Prostate gland (tissue), 2 donors: ENCODE data around the gene UIMC1. TPM values are rescaled to one million over a fixed set of nuclear protein-coding genes. Genes with fewer than 3 reads are reported as not detected.

ENCODE experiments used
- DNase-seq: peaks from one replicate; pipeline ENCODE4 v3.0.0-alpha.2; 2019; ENCODE audit warnings: low spot score
- H3K27ac ChIP-seq, 2 donors: fragments of 200-600 bp; sonication (generic); 2 replicates each; pipeline ENCODE4 v1.5.1; 2017 to 2019
- H3K27me3 ChIP-seq: fragments of 200-600 bp; sonication (generic); replicated peaks from 2 replicates; pipeline ENCODE4 v1.5.1; 2019; ENCODE audit not compliant: insufficient read depth
- H3K36me3 ChIP-seq, 2 donors: fragments of 200-600 bp; sonication (generic); 1 replicate in 1 of 2; 2 replicates in 1 of 2; pipeline versions ENCODE4 v1.5.1 to v1.8.1; 2017 to 2019
- H3K4me1 ChIP-seq: fragments of 200-600 bp; sonication (generic); replicated peaks from 2 replicates; pipeline ENCODE4 v1.5.1; 2019
- H3K4me3 ChIP-seq, 2 donors: fragments of 200-600 bp; sonication (generic); 2 replicates each; pipeline ENCODE4 v1.5.1; 2017 to 2019
- H3K9me3 ChIP-seq: fragments of 200-600 bp; sonication (generic); 2 replicates; pipeline ENCODE4 v1.5.1; 2017
- POLR2A ChIP-seq: fragments of 450-650 bp; IDR thresholded peaks from one replicate; pipeline ENCODE4 v1.6.1; 2016; ENCODE audit warnings: antibody characterized with exemption, mild to moderate bottlenecking
- POLR2AphosphoS5 ChIP-seq: sonication (generic); formaldehyde crosslinking; IDR thresholded peaks from one replicate; pipeline ENCODE4 v1.6.1; 2017; ENCODE audit warnings: antibody characterized with exemption
- WGBS: methylation state at CpG from one replicate; pipeline ENCODE4 v1.1.5; 2018; 5-methylcytosine and 5-hydroxymethylcytosine counted together
- intact Hi-C: fragments of 100-400 bp; cut with DNase I; formaldehyde crosslinking; loops from one replicate; pipeline ENCODE4 v1.14.2; 2022
- total RNA-seq, 2 donors: library from RNA; depleted of rRNA; stranded (reverse); fragments of >200 nt; gene quantifications; one replicate each; pipeline ENCODE4 v1.1.0, GENCODE V29; 2016
- TF ChIP-seq, protein P1 (sequence below), 4 experiments: fragments of 200-600 bp in 2 of 4; fragments of 450-650 bp in 2 of 4; sonication (generic) in 2 of 4; IDR thresholded peaks; 1 replicate in 3 of 4; 2 replicates in 1 of 4; pipeline ENCODE4 v1.5.1; 2016 to 2019; ENCODE audit warnings: antibody characterized with exemption in 4 of 4, mild to moderate bottlenecking in 2 of 4, moderate library complexity in 2 of 4

UIMC1 gene
- total RNA-seq, 2 donors from 2014 or later, result 29.3 to 38.3 TPM

DNA sequence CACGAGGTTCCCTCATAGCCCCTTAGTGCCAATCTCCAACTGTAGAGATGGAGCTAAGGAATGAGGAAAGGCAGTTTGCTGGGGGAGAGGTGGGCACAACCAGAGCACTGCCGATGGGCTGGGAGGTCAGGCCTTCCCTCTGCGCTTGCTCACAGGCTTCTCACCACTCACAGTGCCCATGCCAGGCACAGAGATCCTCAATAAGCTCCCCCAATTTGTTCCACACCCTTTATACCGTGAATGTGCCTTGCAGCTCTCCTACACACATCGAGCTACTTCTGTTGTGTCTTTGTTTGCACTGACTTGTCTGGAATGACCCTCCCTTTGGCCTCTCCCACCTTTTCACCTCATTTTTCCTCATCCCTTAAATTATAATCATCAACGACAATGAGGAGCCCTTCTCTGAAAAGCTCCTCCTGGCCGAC lies 105.8 kb downstream of the UIMC1 start:
- no peaks in the 10 kb centered on the region for H3K27me3 ChIP-seq
- no peaks in the 10 kb centered on the region for H3K4me1 ChIP-seq
- H3K4me3 ChIP-seq, result no peak overlapping the region
- no peaks in the 10 kb centered on the region for H3K36me3 ChIP-seq
- 73% methylated on average over 7 of the region's 7 CpGs for WGBS
- H3K9me3 ChIP-seq, result no peaks in the 10 kb centered on the region
- no peak for DNase-seq
- intact Hi-C loops, result no loop called here
- H3K27ac ChIP-seq, result no peak overlapping the region
- TF ChIP-seq, protein P1, sequence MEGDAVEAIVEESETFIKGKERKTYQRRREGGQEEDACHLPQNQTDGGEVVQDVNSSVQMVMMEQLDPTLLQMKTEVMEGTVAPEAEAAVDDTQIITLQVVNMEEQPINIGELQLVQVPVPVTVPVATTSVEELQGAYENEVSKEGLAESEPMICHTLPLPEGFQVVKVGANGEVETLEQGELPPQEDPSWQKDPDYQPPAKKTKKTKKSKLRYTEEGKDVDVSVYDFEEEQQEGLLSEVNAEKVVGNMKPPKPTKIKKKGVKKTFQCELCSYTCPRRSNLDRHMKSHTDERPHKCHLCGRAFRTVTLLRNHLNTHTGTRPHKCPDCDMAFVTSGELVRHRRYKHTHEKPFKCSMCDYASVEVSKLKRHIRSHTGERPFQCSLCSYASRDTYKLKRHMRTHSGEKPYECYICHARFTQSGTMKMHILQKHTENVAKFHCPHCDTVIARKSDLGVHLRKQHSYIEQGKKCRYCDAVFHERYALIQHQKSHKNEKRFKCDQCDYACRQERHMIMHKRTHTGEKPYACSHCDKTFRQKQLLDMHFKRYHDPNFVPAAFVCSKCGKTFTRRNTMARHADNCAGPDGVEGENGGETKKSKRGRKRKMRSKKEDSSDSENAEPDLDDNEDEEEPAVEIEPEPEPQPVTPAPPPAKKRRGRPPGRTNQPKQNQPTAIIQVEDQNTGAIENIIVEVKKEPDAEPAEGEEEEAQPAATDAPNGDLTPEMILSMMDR (IDR thresholded peaks at IDR 0.05), result no peak
- no peak for TF ChIP-seq POLR2AphosphoS5
- TF ChIP-seq POLR2A, result no peak

DNA sequence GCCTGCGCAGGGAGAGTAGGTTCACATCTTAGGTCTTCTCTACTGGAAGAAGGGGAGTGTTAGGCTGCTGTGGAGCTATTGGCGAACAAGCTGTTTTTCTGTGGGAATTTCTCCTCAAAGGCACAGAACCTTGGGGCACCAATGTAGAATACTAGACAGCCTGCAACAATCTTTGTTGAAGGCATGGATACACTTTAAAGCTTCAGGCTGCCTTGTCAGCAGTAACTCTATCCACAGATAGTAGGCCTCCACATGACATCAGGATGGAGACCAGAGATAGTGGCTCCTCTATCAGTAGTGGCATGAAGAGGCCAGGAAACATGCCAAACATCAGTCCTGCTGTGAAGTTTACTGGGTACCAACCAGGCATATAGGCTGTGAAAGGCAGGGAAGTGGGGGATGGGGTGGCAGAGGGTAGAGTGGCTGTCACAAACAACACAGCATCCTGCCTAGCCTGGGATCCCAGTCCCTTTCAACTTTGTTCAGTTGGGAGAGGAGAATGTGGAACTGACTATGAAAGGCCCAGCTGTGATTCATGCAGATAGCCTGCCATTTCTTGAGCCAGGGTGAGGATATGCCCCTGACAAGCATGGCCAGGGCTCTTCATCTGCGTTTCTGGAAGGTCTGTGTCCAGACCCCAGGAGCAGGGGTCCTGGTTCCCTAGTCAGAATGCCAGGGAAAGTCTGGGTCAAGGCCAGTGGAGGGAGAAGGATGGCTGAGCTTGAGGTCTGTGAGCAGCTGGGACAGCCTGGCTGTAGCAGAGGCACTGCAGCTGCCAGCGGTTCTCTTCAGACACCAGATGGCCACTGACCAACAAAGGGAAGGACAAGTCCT lies 106.4 kb downstream of the UIMC1 start:
- Histone ChIP-seq H3K27me3 (no peaks in the 10 kb centered on the region), H3K9me3 (no peaks in the 10 kb centered on the region), H3K36me3 (no peaks in the 10 kb centered on the region), H3K27ac (no peak overlapping the region), H3K4me3 (no peak overlapping the region), H3K4me1 (no peaks in the 10 kb centered on the region)
- no peak for DNase-seq
- intact Hi-C loops, result no loop called here
- WGBS, result 83% methylated on average over 4 of the region's 4 CpGs
- TF ChIP-seq, protein P1 (IDR thresholded peaks at IDR 0.05), result no peak
- TF ChIP-seq POLR2AphosphoS5 (no peak), POLR2A (no peak)

DNA sequence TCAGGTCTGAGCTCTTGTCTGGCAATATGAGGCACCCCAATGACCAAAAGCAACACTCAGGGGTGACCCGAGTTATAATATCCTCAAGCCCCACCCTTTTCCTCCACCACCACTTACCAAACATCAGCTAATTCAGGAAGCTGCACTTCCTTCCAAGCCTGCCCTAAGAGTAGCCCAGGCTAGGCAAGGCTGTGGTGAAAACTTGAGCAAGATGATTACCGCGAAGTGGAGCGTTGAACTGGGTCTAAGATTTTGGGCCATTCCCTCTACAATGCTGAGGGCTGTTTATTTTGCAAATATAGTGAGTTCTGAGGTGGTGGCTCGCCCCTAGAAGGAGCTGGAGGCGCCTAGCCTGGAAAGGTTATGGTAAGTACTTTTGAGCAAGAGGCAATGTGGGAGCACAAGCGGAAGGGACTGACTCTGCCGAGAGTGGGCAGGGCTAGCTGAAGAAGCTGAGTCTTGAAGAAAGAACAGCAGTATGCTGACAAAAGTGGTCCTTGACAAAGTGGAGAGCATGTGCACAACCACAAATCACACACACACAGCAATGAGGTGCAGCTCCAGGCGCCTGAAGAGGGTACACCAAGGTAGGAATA lies 107.2 kb downstream of the UIMC1 start, which contains the start of gene HK3:
Gene HK3, minus strand, starts transcription at position 51 of the 596 bp plus-strand sequence. CDS start 3,187 bp downstream, outside the sequence.
- Histone ChIP-seq H3K4me1 (no peaks in the 10 kb centered on the region), H3K9me3 (no peaks in the 10 kb centered on the region), H3K4me3 (no peak within 1 kb of the TSS), H3K36me3 (no peaks in the 10 kb centered on the region), H3K27ac (no peak within 1 kb of the TSS), H3K27me3 (no peaks in the 10 kb centered on the region)
- 66% methylated on average over 9 of the region's 9 CpGs for WGBS
- intact Hi-C loops, result no loop called here
- DNase-seq, result no peak
- TF ChIP-seq POLR2A (no peak), POLR2AphosphoS5 (no peak)
- TF ChIP-seq, protein P1 (IDR thresholded peaks at IDR 0.05), result no peak

DNA sequence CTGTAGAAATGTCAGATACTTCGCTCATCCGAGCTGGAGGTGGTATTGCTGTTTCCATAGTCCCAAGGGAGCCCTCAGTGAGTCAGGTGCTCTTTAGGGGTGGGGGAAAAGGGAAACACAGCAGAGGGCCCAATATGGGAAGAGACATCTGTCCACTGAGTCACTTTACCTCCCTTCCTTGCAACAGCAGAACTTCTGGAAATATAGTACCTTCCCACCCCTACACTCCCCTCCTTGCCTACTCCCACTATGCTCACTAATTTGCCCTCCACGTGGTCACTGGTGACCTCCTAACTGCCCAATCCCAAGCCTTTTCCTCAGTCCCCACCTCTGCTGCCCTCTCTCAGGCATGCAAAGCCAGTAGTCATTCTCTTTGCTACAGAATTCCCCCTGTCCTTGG lies 109.3 kb downstream of the UIMC1 start:
- Histone ChIP-seq H3K27ac (no peak overlapping the region), H3K4me3 (no peak overlapping the region), H3K27me3 (no peaks in the 10 kb centered on the region), H3K9me3 (no peaks in the 10 kb centered on the region), H3K36me3 (no peaks in the 10 kb centered on the region), H3K4me1 (no peaks in the 10 kb centered on the region)
- 63% methylated on average over 3 of the region's 3 CpGs for WGBS
- DNase-seq, result no peak
- TF ChIP-seq, protein P1 (IDR thresholded peaks at IDR 0.05), result no peak
- no peak for TF ChIP-seq POLR2AphosphoS5
- no peak for TF ChIP-seq POLR2A
- intact Hi-C loops, result no loop called here
